ENCODE results near the gene LCAT. TPM values are rescaled to one million over a fixed set of nuclear protein-coding genes. Genes with fewer than 3 reads are reported as not detected.

Gene LCAT
- total and polyA plus RNA-seq, 4 donors: 8.4 to 43.9 (median 21.9) TPM

- TF ChIP-seq CTCF (IDR thresholded peaks at IDR 0.05; ENCODE audit: control extremely low read depth, extremely low read depth): no peak
- ATAC-seq (ENCODE audit: insufficient read depth, low FRiP score): no peak
- no peaks in the 10 kb centered on the region for H3K9me3 ChIP-seq (ENCODE audit: control insufficient read depth in 4 of 4, insufficient read depth in 3 of 4, low read length in 3 of 4)
- H3K4me1 ChIP-seq (ENCODE audit: control insufficient read depth in 5 of 5, insufficient read depth in 5 of 5, low read length in 5 of 5): peaks cover 12 to 38% (median 19%) of the 10 kb centered on the region in 5 donors
- WGBS, 2 donors: 65 to 85% methylated on average over 11 of the region's 11 CpGs
- peak overlapping the region; percentile 49 to 94 for H3K27ac ChIP-seq (ENCODE audit: low read depth in 1 of 2, low read length in 1 of 2)
- no peaks in the 10 kb centered on the region for H3K27me3 ChIP-seq (ENCODE audit: control insufficient read depth in 3 of 3, insufficient read depth in 3 of 3, low read length in 2 of 3)
- no peak overlapping the region for H3K4me3 ChIP-seq
- no peak for DNase-seq
- peak overlapping the region in 1 of 2 donors; percentile 95 for H3K9ac ChIP-seq (ENCODE audit: insufficient read depth in 1 of 2, low read length in 2 of 2)
- H3K36me3 ChIP-seq (ENCODE audit: control insufficient read depth in 4 of 4, insufficient read depth in 4 of 4, low read length in 4 of 4): peaks cover 0 to 30% (median 14%) of the 10 kb centered on the region in 4 donors
Measured at GRCh38 chr16:67965668-67966548, 22.0 kb upstream of the LCAT start.

GRCh38 chr16:67964477-67965131, 20.7 kb upstream of the LCAT start:
- Histone ChIP-seq H3K9me3 (ENCODE audit: control insufficient read depth in 4 of 4, insufficient read depth in 3 of 4, low read length in 3 of 4) (no peaks in the 10 kb centered on the region), H3K36me3 (ENCODE audit: control insufficient read depth in 4 of 4, insufficient read depth in 4 of 4, low read length in 4 of 4) (peaks cover 0 to 39% (median 19%) of the 10 kb centered on the region in 4 donors), H3K27me3 (ENCODE audit: control insufficient read depth in 3 of 3, insufficient read depth in 3 of 3, low read length in 2 of 3) (no peaks in the 10 kb centered on the region), H3K27ac (ENCODE audit: low read depth in 1 of 2, low read length in 1 of 2) (peak overlapping the region; percentile 5 to 54), H3K4me3 (no peak overlapping the region), H3K4me1 (ENCODE audit: control insufficient read depth in 5 of 5, insufficient read depth in 5 of 5, low read length in 5 of 5) (peaks cover 12 to 46% (median 19%) of the 10 kb centered on the region in 5 donors), H3K9ac (ENCODE audit: insufficient read depth in 1 of 2, low read length in 2 of 2) (no peak overlapping the region)
- ATAC-seq (ENCODE audit: insufficient read depth, low FRiP score) (no peak), DNase-seq (no peak)
- 91 to 94% methylated on average over 6 of the region's 6 CpGs for WGBS, 2 donors
- TF ChIP-seq CTCF (IDR thresholded peaks at IDR 0.05; ENCODE audit: control extremely low read depth, extremely low read depth): no peak

- Histone ChIP-seq H3K4me3 (no peak overlapping the region), H3K9ac (ENCODE audit: insufficient read depth in 1 of 2, low read length in 2 of 2) (no peak overlapping the region), H3K27me3 (ENCODE audit: control insufficient read depth in 3 of 3, insufficient read depth in 3 of 3, low read length in 2 of 3) (no peaks in the 10 kb centered on the region), H3K27ac (ENCODE audit: low read depth in 1 of 2, low read length in 1 of 2) (peak overlapping the region; percentile 48 to 54), H3K36me3 (ENCODE audit: control insufficient read depth in 4 of 4, insufficient read depth in 4 of 4, low read length in 4 of 4) (peaks cover 0 to 39% (median 22%) of the 10 kb centered on the region in 4 donors), H3K4me1 (ENCODE audit: control insufficient read depth in 5 of 5, insufficient read depth in 5 of 5, low read length in 5 of 5) (peaks cover 12 to 52% (median 25%) of the 10 kb centered on the region in 5 donors), H3K9me3 (ENCODE audit: control insufficient read depth in 4 of 4, insufficient read depth in 3 of 4, low read length in 3 of 4) (no peaks in the 10 kb centered on the region)
- WGBS, 2 donors: 58 to 75% methylated on average over 32 of the region's 32 CpGs
- TF ChIP-seq CTCF (IDR thresholded peaks at IDR 0.05; ENCODE audit: control extremely low read depth, extremely low read depth): no peak
- DNase-seq (peak; percentile 39 to 46 (median 45)), ATAC-seq (ENCODE audit: insufficient read depth, low FRiP score) (no peak)
Measured at GRCh38 chr16:67963662-67964321, 19.9 kb upstream of the LCAT start.
